MM.1S (cell line): ENCODE data around the gene IQCB1.

Experiments
- DNase-seq: peaks from one replicate; pipeline ENCODE4 v3.0.0-alpha.2; 2015
- H2AFZ ChIP-seq: fragments of 300-600 bp; sonication (generic); 2 replicates; pipeline ENCODE4 v1.6.0; 2016; ENCODE audit warnings: antibody characterized with exemption, low read length
- H3F3A ChIP-seq: fragments of 300-600 bp; sonication (generic); 2 replicates; pipeline ENCODE4 v1.6.1; 2016; ENCODE audit warnings: mild to moderate bottlenecking, antibody characterized with exemption, low read length, moderate library complexity, mixed read lengths; ENCODE audit not compliant: insufficient read depth
- H3K27ac ChIP-seq: fragments of 300-600 bp; sonication (generic); 2 replicates; pipeline ENCODE4 v1.5.1; 2016; ENCODE audit warnings: mild to moderate bottlenecking, low read length
- H3K27me3 ChIP-seq: fragments of 300-600 bp; sonication (generic); replicated peaks from 2 replicates; pipeline ENCODE4 v1.6.0; 2016; ENCODE audit warnings: low read length; ENCODE audit not compliant: insufficient read depth
- H3K36me3 ChIP-seq: fragments of 300-600 bp; sonication (generic); replicated peaks from 2 replicates; pipeline ENCODE4 v1.6.1; 2016; ENCODE audit warnings: mild to moderate bottlenecking, low read length, mixed read lengths; ENCODE audit not compliant: insufficient read depth
- H3K4me1 ChIP-seq: fragments of 300-600 bp; sonication (generic); 2 replicates; pipeline ENCODE4 v1.6.1; 2016; ENCODE audit warnings: low read length, mixed read lengths
- H3K4me2 ChIP-seq: fragments of 300-600 bp; sonication (generic); 2 replicates; pipeline ENCODE4 v1.6.0; 2016; ENCODE audit warnings: low read depth, low read length
- H3K4me3 ChIP-seq: fragments of 300-600 bp; sonication (generic); 2 replicates; pipeline ENCODE4 v1.5.1; 2016; ENCODE audit warnings: low read length, mixed read lengths
- H3K79me2 ChIP-seq: fragments of 300-600 bp; sonication (generic); 2 replicates; pipeline ENCODE4 v1.6.1; 2016; ENCODE audit warnings: mixed run types, low read length, mixed read lengths
- H3K9ac ChIP-seq: fragments of 300-600 bp; sonication (generic); 2 replicates; pipeline ENCODE4 v1.6.1; 2016; ENCODE audit warnings: low read length, mixed read lengths
- H3K9me2 ChIP-seq: fragments of 300-600 bp; sonication (generic); replicated peaks from 2 replicates; pipeline ENCODE4 v1.6.1; 2016; ENCODE audit warnings: mild to moderate bottlenecking, low read length, mixed read lengths; ENCODE audit not compliant: insufficient read depth
- H3K9me3 ChIP-seq: fragments of 300-600 bp; sonication (generic); replicated peaks from 2 replicates; pipeline ENCODE4 v1.6.1; 2016; ENCODE audit warnings: mild to moderate bottlenecking, low read length, mixed read lengths; ENCODE audit not compliant: insufficient read depth
- H4K20me1 ChIP-seq: fragments of 300-600 bp; sonication (generic); 2 replicates; pipeline ENCODE4 v1.6.1; 2016; ENCODE audit warnings: mild to moderate bottlenecking, low read length, moderate library complexity, mixed read lengths; ENCODE audit not compliant: insufficient read depth
- EZH2 ChIP-seq: fragments of 300-600 bp; sonication (generic); optimal IDR thresholded peaks from 2 replicates; pipeline ENCODE3; 2017; ENCODE audit warnings: low read depth, mild to moderate bottlenecking, antibody characterized with exemption, low read length, mixed read lengths
- EZH2phosphoT487 ChIP-seq: fragments of 300-600 bp; sonication (generic); IDR thresholded peaks from 2 replicates; pipeline ENCODE4 v1.6.1; 2018; ENCODE audit warnings: antibody characterized with exemption, low read length
- TF ChIP-seq, protein P1 (sequence below): fragments of 300-600 bp; sonication (generic); IDR thresholded peaks from 2 replicates; pipeline ENCODE4 v1.5.1; 2016; ENCODE audit warnings: antibody characterized with exemption, low read length, mixed read lengths

Gene IQCB1

DNA sequence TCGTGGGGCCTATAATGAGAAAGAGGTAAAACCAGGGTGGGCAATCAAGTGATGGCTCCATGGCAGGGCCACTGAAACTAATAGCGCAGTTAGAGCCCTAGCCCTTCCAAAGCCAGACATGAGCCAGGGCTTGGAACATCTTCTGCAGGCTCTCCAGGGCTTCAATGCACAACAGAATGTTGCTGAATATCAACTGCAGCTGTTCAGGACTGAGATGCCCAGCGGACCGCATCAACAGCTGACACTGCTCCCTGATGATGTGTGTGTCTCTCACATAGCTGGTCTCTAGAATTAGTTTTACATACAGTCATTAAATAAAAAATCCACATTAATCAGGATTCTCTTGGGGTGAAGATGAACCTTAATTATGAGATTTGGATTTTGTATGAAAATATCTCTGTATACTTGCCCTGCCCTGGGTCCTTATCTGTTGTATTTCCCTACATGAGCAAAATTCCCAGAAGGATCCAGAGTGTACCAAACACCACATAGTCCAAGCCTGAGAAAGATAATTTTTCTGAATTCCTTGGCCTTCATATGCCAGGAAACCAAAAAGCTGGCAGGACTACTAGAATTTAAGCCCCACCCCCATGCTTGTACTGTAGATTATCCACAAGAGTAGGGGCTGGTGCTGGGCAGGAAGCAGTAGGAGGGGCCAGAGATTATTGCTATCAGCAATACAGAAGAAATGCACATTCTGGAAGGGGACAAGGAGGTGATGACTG lies 77.6 kb downstream of the IQCB1 start:
- H3F3A ChIP-seq = no peaks in the 10 kb centered on the region
- no peak overlapping the region for H3K9ac ChIP-seq
- H3K4me3 ChIP-seq = no peak overlapping the region
- H2AFZ ChIP-seq = no peak overlapping the region
- H3K9me3 ChIP-seq = no peaks in the 10 kb centered on the region
- no peak overlapping the region for H3K4me2 ChIP-seq
- H4K20me1 ChIP-seq = no peaks in the 10 kb centered on the region
- H3K36me3 ChIP-seq = no peaks in the 10 kb centered on the region
- H3K9me2 ChIP-seq = no peaks in the 10 kb centered on the region
- no peaks in the 10 kb centered on the region for H3K79me2 ChIP-seq
- no peaks in the 10 kb centered on the region for H3K4me1 ChIP-seq
- no peak for DNase-seq
- no peak overlapping the region for H3K27ac ChIP-seq
- TF ChIP-seq EZH2phosphoT487 = no peak
- TF ChIP-seq, protein P1, sequence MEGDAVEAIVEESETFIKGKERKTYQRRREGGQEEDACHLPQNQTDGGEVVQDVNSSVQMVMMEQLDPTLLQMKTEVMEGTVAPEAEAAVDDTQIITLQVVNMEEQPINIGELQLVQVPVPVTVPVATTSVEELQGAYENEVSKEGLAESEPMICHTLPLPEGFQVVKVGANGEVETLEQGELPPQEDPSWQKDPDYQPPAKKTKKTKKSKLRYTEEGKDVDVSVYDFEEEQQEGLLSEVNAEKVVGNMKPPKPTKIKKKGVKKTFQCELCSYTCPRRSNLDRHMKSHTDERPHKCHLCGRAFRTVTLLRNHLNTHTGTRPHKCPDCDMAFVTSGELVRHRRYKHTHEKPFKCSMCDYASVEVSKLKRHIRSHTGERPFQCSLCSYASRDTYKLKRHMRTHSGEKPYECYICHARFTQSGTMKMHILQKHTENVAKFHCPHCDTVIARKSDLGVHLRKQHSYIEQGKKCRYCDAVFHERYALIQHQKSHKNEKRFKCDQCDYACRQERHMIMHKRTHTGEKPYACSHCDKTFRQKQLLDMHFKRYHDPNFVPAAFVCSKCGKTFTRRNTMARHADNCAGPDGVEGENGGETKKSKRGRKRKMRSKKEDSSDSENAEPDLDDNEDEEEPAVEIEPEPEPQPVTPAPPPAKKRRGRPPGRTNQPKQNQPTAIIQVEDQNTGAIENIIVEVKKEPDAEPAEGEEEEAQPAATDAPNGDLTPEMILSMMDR = no peak
- TF ChIP-seq EZH2 = no peak
- H3K27me3 ChIP-seq = no peaks in the 10 kb centered on the region

DNA sequence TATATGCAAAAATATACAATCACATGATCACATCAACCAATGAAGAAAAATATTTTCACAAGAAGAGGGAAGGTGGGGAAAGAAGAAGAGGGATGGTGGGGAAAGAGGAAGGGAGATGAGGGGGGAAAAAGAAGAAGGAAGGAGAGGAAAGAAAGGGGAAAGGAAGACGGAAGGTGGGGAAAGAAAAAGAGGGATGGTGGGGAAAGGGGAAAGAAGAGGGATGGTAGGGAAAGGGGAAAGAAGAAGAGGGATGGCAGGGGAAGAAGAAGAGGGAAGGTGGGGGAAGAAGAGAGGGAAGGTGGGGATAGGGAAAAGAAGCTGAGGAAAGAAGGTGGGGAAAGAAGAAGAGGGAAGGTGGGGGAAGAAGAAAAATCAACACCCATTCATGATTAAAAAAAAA lies 82.1 kb downstream of the IQCB1 start:
- Histone ChIP-seq H3K4me2 (no peak overlapping the region), H3K27ac (no peak overlapping the region), H3K9me2 (no peaks in the 10 kb centered on the region), H3K79me2 (peaks cover 28% of the 10 kb centered on the region), H3F3A (0 out of 2 replicates have a peak, but pooled peaks cover 4% of the 10 kb centered on the region), H3K27me3 (no peaks in the 10 kb centered on the region), H4K20me1 (no peaks in the 10 kb centered on the region), H3K4me3 (no peak overlapping the region), H3K4me1 (peaks cover 14% of the 10 kb centered on the region; the same call in 1 of the 2 replicates), H2AFZ (no peak overlapping the region), H3K9me3 (no peaks in the 10 kb centered on the region), H3K9ac (no peak overlapping the region), H3K36me3 (no peaks in the 10 kb centered on the region)
- TF ChIP-seq EZH2phosphoT487 (no peak), EZH2 (no peak)
- TF ChIP-seq, protein P1 = no peak
- no peak for DNase-seq

DNA sequence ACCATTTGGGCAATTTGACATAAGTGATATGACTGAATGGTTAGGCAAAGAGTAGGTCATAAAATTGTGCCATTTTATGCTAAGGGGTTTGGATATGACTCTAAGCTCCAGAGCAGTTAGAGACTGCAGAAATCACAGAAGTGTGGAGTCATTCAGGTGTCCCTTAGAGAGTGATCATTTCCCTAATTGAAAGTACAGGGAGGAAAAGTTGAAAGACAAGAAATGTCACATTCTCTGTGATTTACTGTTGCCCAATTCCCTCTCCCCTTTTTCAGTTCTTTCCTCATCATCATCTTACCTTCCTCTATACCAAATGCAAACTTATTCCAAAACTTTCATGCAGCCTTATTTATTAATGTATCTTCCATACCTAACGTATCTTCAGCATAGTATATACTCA lies 82.6 kb downstream of the IQCB1 start:
- Histone ChIP-seq H3K9me2 (no peaks in the 10 kb centered on the region), H3K27ac (no peak overlapping the region), H3K4me2 (no peak overlapping the region), H3K4me3 (no peak overlapping the region), H4K20me1 (no peaks in the 10 kb centered on the region), H3K36me3 (0 out of 2 replicates have a peak, but pooled peaks cover 3% of the 10 kb centered on the region), H3K27me3 (no peaks in the 10 kb centered on the region), H2AFZ (no peak overlapping the region), H3K4me1 (peaks cover 18% of the 10 kb centered on the region; the same call in 1 of the 2 replicates), H3F3A (0 out of 2 replicates have a peak, but pooled peaks cover 4% of the 10 kb centered on the region), H3K9me3 (no peaks in the 10 kb centered on the region), H3K79me2 (peaks cover 33% of the 10 kb centered on the region), H3K9ac (no peak overlapping the region)
- TF ChIP-seq EZH2phosphoT487 (no peak), EZH2 (no peak)
- TF ChIP-seq, protein P1 = no peak
- no peak for DNase-seq
